CD4-positive, alpha-beta T cell treated with Interferon gamma for 1 hour (primary cell): Measurements from ENCODE around the gene MAST4.
A peak's percentile ranks its signal among the peaks of the same experiment; 100 is the strongest.

Experiments used
- DNase-seq: peaks from one replicate; pipeline ENCODE4 v3.0.0-alpha.2; 2020

MAST4 gene

DNA sequence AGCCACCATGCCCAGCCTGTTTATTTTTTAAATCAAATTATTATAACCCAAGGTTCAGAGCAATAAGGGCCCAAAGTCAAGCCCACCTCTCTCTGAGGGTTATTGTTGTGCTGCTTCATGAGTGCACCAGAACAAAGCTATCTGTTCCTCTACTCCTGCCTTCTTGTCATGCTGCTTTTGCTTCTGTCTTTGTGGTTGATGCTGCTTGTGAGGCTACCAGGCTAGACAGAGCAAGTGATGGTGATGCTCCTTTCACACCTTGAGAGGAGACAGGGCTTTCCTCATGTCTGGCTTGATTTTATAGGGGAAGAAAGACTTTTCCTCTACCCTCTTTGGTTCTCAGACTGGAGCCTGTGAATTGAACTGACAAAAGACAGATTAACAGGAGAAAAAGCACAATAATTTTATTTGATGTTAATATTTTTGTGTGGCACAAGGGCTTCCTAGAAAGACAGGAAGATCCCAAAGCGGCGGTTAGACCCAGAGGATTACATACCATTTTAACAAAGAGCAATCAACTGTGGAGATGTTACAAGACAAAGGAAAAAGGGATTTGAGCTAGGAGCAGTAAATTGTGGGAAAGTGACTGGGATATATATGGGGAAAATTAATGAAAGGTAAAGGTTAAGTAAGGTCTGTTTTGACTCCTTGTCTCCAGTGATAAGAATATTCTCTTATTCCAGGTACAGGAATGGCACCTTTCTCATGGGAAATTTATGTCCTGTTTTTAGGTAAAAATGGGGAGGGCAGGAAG, 604.8 kb downstream of the MAST4 start:
- DNase-seq: no peak

DNA sequence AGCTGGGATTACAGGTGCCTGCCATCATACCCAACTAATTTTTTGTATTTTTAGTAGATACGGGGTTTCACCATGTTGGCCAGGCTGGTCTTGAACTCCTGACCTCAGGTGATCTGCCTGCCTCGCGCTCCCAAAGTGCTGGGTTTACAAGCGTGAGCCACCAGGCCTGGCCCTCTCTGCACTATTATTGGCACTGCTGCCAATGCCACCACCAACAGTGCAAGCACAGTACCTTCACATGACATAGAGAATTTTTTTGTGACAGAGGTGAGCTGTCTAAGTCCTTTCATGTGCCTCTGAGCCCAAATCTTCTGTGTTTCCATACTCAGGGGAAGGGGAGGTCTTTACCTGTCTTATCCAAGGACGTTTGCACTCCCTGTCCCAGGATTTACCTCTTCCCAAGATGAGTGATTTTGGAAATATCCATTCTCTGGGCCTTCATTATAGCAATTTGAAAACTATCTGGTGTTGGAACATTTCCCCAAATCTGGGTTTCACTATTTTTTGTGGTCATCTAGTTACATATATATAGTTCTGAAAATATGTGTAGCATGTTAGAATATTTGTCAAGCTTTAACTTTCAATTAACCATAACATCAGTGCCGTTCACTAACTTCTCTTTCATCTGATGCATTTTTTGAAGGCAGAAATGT, 605.8 kb downstream of the MAST4 start:
- DNase-seq: no peak

DNA sequence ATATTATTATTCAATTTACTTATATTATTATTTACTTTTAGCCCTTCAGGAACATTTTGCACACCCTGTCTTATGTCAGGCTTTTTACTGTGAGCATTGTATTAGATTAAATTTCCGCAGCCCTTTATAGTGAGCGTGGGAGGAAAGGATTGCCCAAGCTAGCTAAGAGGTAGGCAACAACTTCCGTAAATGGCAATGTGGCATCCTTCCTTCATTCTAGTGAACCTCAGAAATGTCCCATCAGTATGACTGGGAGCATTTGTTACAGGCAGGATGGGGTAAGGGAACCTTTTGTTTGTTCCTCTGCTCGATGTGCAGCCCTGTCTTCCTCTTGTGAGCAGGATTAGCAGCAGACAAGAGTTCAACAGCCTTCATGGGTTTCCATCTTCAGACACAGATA, 606.6 kb downstream of the MAST4 start:
- no peak for DNase-seq

DNA sequence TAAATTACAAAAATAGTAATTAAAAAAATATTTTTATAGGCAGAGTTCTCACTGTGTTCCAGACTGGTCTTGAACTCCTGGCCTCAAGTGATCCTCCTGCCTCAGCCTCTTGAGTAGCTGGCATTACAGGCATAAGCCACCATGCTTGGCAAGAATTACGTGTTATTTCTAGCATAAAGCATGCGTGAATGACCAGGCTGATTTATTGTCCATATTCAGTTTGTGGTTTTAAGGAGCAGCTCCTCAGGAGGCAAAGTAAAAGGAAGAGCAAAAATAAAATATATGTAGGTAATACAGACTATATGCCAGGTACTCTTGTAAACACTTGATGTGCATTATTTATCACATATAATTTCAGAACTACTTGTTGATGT, 607.5 kb downstream of the MAST4 start:
- no peak for DNase-seq

DNA sequence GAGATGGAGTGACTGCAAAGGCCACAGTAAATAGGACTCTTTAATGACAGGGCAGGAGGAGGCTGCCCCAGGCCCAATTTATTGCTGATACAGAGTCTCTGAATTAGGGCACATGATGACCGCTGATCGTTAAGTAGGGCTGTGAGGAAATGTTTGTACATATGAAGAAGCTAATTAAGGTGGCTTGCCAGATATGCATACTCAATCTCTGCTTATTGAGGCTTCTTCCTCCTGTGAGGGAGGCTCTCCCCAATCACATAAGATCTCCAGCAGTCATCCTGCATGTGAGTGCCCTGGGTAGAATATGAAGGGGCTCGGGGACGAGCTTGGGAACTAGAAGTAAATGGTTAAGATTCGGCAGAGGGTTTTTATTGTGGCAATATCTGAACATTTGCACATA, 608.6 kb downstream of the MAST4 start:
- no peak for DNase-seq

DNA sequence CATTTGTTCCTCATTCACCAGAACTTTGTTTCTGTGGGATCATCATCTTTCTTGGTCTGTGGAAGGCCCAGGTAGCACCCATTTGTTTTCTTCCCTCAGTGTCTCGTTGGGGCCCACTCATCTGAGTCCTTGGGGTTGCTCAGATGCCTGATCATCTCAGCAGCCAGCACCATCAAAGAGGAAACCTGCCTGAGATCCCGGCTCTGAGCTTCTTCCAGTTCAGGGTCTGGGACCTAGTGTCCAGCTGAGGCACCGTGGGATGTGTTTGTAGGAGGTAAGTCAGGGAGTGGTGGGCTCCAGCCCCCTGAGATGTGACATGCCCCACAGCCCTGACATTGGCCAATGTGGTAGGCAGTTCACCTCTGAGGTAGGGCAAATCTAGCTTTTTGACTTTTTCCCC, 609.8 kb downstream of the MAST4 start:
- DNase-seq: no peak

DNA sequence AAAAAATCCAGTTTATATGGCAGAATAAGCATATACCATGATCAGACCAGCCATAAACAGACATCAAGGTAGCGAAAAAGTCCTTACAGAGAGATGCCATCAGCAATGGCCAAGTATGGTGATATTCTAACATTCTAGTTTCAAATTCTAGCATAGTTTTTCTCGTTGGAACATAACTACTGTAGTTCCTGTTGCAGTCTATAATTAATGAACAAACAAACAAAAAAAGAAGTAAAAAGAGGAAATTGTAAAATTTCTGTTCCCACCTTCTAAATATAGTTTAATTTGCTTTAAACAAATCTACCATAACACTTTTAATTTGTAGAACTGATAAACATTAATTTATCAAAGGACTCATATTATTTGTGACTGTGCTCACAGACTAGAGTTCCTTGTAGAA, 610.3 kb downstream of the MAST4 start:
- DNase-seq: no peak

DNA sequence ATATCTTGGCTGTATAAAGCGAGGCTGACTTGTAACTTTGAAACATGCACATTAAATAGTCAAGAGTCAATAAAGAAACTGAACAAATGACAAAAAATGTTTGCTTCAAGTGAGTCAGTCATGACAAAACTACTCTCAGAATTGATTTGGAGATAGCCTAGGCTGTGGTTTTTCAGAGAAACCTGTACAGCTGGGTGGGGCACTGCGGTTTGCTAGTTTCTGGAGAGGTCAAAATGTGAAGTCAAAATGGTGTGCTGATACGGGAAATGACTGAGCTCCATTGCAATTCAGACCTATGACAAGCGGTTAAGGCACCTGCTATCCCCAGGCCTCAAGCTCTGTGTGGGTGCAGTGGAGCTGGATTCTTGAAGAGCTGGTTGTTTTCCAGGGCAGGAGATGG, 610.7 kb downstream of the MAST4 start:
- DNase-seq: peak; percentile 83

DNA sequence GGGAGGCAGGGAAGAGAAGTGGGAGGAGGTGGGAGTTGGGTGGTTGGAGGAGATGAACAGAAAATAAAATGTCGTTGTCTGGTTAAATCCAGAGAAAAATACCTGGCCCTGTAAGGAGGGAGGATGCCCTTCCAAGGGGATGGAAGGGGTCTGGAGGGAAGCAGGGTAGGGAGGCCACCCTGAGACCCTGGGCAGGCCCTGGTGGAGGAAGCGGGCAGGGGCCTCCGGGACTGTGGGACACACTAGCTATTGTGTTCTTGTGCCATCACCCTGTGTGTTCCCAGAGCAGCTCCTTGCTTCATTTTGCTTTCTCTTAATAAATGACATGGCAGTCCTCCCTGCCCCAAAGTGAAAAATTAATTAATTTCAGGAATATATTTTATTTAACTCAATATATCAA, 612.2 kb downstream of the MAST4 start:
- no peak for DNase-seq

DNA sequence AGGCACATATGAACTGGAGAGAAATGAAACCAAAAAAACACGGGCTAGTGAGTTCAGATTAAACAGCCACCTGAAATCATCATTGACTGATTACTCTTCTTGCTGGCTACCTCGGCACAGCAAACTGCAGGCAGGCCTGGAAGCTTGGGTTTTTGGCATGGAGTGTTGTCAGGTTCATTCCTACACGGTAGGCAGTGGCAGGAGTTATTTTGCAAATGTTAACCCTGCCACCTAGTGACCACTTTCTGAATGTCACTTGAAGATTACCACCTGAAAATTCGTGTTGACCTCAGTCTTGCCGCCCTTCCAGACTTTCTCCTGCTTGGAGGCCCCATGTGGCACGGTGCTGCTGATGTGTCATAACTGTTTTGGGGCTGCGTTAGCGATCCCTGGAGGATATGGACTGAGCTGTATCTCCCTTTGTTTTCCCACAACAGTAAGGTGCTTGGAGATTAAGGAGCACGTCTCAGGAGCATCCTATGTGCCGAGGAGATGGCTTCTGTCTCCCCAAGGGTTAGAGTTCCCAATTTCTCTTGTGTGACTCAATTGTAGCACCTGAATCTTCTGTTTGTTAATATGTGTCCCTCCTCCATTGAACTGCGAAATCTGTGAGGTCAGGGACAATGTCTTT, 613.1 kb downstream of the MAST4 start:
- DNase-seq: peak; percentile 59

DNA sequence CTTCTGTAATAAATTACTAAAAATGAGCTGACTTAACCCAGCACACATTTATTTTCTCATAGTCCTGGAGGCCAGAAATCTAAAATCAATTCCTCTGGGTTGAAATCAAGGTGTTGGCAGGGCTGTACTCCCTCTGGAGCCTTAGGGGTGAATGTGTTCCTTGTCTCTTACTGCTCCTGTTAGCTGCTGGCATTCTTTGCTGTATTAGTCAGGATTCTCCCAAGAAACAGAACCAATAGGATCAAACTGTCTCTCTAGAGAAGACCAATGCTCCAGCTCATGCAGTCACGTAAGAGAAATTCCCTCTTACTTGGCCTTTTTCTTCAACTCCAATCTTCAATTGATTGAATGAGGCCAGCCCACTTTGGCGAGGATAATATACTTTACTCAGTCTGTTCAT, 615.7 kb downstream of the MAST4 start:
- no peak for DNase-seq

DNA sequence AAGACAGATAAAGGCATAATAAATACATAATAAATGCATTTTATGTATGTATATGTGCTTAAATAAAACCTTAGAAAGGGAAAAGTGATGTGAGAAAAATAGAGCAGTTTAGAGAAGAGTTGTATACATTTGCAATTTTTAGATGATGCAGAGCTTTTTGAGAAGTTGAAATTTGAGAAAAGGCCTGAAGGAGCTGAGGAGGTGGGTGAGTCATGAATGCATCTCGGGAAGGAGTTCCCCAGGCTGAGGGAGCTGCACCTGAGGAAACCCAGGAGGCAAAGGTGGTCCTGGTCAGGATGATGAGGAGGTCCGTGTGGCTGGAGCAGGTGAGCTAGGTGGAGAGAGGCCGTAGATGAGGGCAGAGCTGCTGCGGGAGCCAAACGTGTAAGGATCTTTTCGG, 617.8 kb downstream of the MAST4 start:
- DNase-seq: no peak

DNA sequence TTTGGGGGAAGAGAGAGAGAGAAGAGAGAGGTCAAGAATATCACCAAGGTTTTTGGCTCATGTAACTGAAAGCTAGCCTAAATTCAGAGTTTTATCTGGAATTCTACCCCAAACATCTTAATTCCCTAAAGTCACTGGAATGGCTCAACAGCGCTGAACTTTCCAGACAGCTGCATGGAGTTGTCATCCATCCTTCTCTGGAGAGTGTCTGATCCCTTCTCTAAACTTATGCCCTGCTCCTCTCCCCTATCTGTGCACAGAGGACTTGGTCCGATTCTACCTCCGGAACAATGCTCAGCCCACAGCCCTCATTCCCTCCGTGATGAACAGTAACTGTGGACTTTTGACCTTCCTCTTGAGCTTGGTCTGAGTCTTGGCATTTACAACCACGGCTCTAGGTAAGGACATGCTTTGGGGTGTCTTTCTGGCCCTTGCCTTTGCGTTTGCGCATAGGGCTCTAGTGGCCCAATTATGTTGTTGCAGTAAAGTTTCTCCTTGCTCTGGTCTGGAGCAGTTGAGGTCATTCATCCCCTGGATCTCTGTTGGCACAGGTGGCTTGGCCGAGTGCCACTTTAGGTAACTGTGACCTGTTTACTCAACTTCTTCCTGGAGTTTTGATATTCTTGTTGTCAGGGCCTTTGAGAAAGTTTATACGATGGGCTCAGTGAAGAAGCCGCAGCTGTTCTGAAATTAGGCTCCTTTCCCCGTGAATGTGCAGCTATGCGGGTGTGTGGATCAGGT, 618.7 kb downstream of the MAST4 start:
- DNase-seq: no peak

DNA sequence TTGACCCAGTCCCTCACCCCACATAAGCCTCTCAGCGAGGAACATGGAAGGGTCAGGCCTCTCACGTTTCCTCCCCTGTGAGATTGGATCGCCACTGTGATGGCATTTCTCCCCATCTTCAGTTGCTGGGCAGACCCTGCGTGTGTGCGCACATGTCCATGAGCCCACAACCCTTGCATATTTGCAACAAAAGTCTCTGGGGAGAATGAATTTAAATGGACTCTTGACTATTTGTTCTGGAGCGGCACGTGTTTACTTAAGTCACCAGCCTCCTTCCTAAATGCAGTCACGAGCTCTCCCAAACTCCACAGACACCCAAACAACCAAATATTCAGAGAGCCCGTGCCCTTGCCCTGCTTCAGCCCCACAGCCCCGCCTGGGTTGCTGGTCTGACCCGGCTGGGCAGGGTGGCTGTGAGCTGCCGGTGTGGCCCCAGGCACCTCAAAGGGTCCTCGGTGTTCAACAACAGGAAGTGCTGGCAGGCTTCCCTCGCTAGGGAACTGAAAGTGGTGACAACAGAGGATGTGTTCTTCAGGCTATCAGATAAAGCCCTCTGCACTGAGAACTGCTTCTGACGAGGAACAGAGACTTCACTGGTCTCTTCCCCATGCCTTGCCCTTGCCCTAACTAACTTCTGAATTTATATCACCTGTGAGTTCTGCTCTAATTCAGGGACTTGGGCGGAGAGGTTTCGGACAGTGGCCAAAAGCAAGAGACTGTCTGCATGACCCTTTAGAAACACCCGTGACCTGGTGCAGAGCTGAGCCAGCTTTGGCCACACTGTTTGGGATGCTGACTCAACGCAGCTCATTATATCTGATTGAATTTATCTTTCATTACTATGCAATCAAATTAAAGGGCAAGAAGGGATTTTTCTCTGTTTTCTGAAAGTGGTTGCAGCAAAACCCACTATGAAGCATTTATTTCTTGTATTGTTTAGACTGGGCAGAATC, 619.6 kb downstream of the MAST4 start:
- DNase-seq: peak; percentile 88

DNA sequence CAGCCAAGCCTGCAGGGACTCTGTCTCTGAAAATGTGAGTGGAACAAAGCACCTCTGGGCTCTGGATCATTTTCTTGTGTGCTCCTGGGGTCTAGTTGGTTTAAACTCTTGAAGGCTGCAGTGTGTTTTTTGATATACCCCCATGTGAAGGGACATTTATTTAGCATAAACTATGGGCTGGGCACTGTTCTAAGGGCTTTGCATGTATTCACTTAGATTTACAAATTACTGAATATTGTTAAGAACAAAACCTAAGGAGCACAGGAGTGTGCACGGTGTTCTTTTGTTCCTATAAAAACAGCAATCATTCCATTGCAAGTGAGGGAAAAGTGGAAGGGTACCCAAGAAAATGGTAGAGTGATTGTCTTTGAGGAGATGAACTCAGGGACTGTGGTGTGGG, 620.4 kb downstream of the MAST4 start:
- no peak for DNase-seq
